Neuronal stem cell (in vitro differentiated cells): ENCODE data around the gene VEPH1.

Source experiments
- DNase-seq: peaks from one replicate; pipeline ENCODE4 v3.0.0-alpha.2; 2013; ENCODE audit warnings: low spot score
- H2AFZ ChIP-seq: one replicate; pipeline ENCODE4 v1.6.1; 2013; ENCODE audit warnings: mild to moderate bottlenecking, low read length, inconsistent platforms
- H2AK5ac ChIP-seq: 2 replicates; pipeline ENCODE4 v1.6.1; 2013; ENCODE audit warnings: low read depth, mild to moderate bottlenecking, inconsistent platforms, low read length, moderate library complexity, mixed read lengths
- H2BK120ac ChIP-seq: 2 replicates; pipeline ENCODE4 v1.6.1; 2013; ENCODE audit warnings: low read depth, mild to moderate bottlenecking, inconsistent platforms, low read length, moderate library complexity, mixed read lengths
- H2BK12ac ChIP-seq: one replicate; pipeline ENCODE4 v1.6.1; 2013; ENCODE audit warnings: low read length, inconsistent platforms
- H2BK15ac ChIP-seq: 2 replicates; pipeline ENCODE4 v1.6.1; 2013; ENCODE audit warnings: mild to moderate bottlenecking, low read length, inconsistent platforms, mixed read lengths
- H2BK5ac ChIP-seq: one replicate; pipeline ENCODE4 v1.6.1; 2013; ENCODE audit warnings: inconsistent platforms, mild to moderate bottlenecking, low read length, moderate library complexity
- H3K14ac ChIP-seq: one replicate; pipeline ENCODE4 v1.6.1; 2013; ENCODE audit warnings: low read length, inconsistent platforms
- H3K18ac ChIP-seq: 2 replicates; pipeline ENCODE4 v1.6.1; 2013; ENCODE audit warnings: low read length, inconsistent platforms
- H3K23ac ChIP-seq: 2 replicates; pipeline ENCODE4 v1.6.1; 2013; ENCODE audit warnings: low read depth, mild to moderate bottlenecking, mixed read lengths, low read length, inconsistent platforms; ENCODE audit not compliant: poor library complexity
- H3K27ac ChIP-seq: replicated peaks from 3 replicates; pipeline ENCODE4 v1.5.1; 2013; ENCODE audit warnings: low read length, inconsistent platforms
- H3K27me3 ChIP-seq, 3 experiments: 2 replicates each; pipeline ENCODE4 v1.6.1; 2013; ENCODE audit warnings: low read length in 3 of 3, mild to moderate bottlenecking in 2 of 3, inconsistent platforms in 1 of 3, low read depth in 1 of 3, mixed read lengths in 1 of 3, moderate library complexity in 1 of 3; ENCODE audit not compliant: control insufficient read depth in 3 of 3, insufficient read depth in 3 of 3
- H3K36me3 ChIP-seq, 2 donors: replicated peaks in 1 of 2; 2 replicates each; pipeline ENCODE4 v1.6.1; 2013; ENCODE audit warnings: low read length in 2 of 2; ENCODE audit not compliant: control insufficient read depth in 2 of 2, insufficient read depth in 2 of 2
- H3K4ac ChIP-seq: 2 replicates; pipeline ENCODE4 v1.6.1; 2013; ENCODE audit warnings: inconsistent platforms, mild to moderate bottlenecking, low read length, moderate library complexity
- H3K4me1 ChIP-seq, 2 donors: 1 replicate in 1 of 2; 2 replicates in 1 of 2; pipeline ENCODE4 v1.6.1; 2013; ENCODE audit warnings: low read length in 2 of 2, low read depth in 1 of 2; ENCODE audit not compliant: control insufficient read depth in 2 of 2, insufficient read depth in 1 of 2
- H3K4me2 ChIP-seq: one replicate; pipeline ENCODE4 v1.6.1; 2013; ENCODE audit warnings: mild to moderate bottlenecking, low read length, inconsistent platforms; ENCODE audit not compliant: insufficient read depth, poor library complexity, severe bottlenecking
- H3K4me3 ChIP-seq, 2 donors: 2 replicates each; pipeline ENCODE4 v1.5.1; 2013; ENCODE audit warnings: low read length in 2 of 2, mild to moderate bottlenecking in 2 of 2, inconsistent platforms in 1 of 2, moderate library complexity in 1 of 2
- H3K79me1 ChIP-seq: one replicate; pipeline ENCODE4 v1.6.1; 2013; ENCODE audit warnings: low read depth, mild to moderate bottlenecking, inconsistent platforms, low read length, moderate library complexity
- H3K9ac ChIP-seq: one replicate; pipeline ENCODE4 v1.6.1; 2013; ENCODE audit warnings: mild to moderate bottlenecking, low read depth, low read length, inconsistent platforms; ENCODE audit not compliant: poor library complexity
- H3K9me3 ChIP-seq, 2 donors: replicated peaks in 1 of 2; 2 replicates each; pipeline versions ENCODE3 to v1.6.1; 2013; ENCODE audit warnings: low read length in 2 of 2, mild to moderate bottlenecking in 2 of 2, inconsistent platforms in 1 of 2, low read depth in 1 of 2, mixed read lengths in 1 of 2, moderate library complexity in 1 of 2; ENCODE audit not compliant: control insufficient read depth in 2 of 2, insufficient read depth in 1 of 2
- H4K8ac ChIP-seq: one replicate; pipeline ENCODE4 v1.6.1; 2013; ENCODE audit warnings: low read depth, mild to moderate bottlenecking, inconsistent platforms, low read length, moderate library complexity
- H4K91ac ChIP-seq: one replicate; pipeline ENCODE4 v1.6.1; 2013; ENCODE audit warnings: low read length, low read depth, mild to moderate bottlenecking, inconsistent platforms; ENCODE audit not compliant: poor library complexity
- WGBS, 2 donors: extraction: QIAGEN DNeasy Blood & Tissue Kit; methylation state at CpG; one replicate each; pipeline ENCODE4 v1.1.7; 2013; ENCODE audit warnings: missing lambda C conversion rate in 2 of 2, mixed read lengths in 1 of 2; ENCODE audit not compliant: insufficient read length in 2 of 2, insufficient replicate concordance in 1 of 2; ENCODE audit errors: extremely low coverage in 2 of 2; 5-methylcytosine and 5-hydroxymethylcytosine counted together

The VEPH1 gene

DNA sequence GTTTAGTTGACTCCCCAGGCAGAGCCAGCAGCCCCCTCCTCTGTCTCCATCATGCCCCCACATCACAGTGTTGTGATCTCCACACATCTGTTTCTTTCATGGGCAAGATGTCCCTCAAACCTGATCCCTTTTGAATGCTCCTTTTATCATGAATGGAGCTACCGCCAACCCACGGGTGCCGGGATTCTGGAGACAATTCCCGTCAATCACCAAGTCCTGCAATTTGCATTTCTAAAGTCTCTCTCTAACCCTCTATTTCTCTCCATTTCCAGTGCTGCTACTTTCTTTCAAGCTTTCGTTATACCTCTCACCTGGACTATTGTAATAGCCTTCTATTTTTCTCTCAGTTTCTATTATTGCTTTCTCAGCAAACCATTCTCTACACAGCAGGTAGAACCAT is 253.6 kb downstream of the VEPH1 start:
- Histone ChIP-seq H4K91ac (no peak overlapping the region), H3K4me3 (no peak overlapping the region), H3K23ac (no peak overlapping the region), H2AK5ac (no peak overlapping the region), H2AFZ (no peak overlapping the region), H3K14ac (no peak overlapping the region), H3K18ac (no peak overlapping the region), H3K27me3 (no peaks in the 10 kb centered on the region), H3K27ac (peak overlapping the region; percentile 44), H3K4ac (no peak overlapping the region), H2BK5ac (no peak overlapping the region), H3K36me3 (no peaks in the 10 kb centered on the region), H2BK12ac (no peak overlapping the region), H3K79me1 (no peaks in the 10 kb centered on the region), H3K9me3 (peaks cover 2 to 10% of the 10 kb centered on the region in 2 donors), H3K4me1 (peaks cover 14 to 28% of the 10 kb centered on the region in 2 donors), H4K8ac (no peak overlapping the region), H2BK120ac (no peak overlapping the region), H3K9ac (no peak overlapping the region), H2BK15ac (no peak overlapping the region), H3K4me2 (no peak overlapping the region)
- WGBS, 2 donors, result no CpG with 5 or more reads among the region's 5 CpGs
- DNase-seq, result no peak

GRCh38 chr3:157248590-157249422 is 254.4 kb downstream of the VEPH1 start:
- no peak overlapping the region for H2BK15ac ChIP-seq
- peaks cover 2 to 9% of the 10 kb centered on the region in 2 donors for H3K9me3 ChIP-seq
- H2BK5ac ChIP-seq, result peak overlapping the region; percentile 54
- peak overlapping the region; percentile 8 for H2BK12ac ChIP-seq
- peak overlapping the region; percentile 68 for H3K18ac ChIP-seq
- no peak overlapping the region for H2BK120ac ChIP-seq
- H3K14ac ChIP-seq, result no peak overlapping the region
- H2AK5ac ChIP-seq, result peak overlapping the region; percentile 12
- no peak overlapping the region for H3K4me2 ChIP-seq
- no peak overlapping the region for H4K91ac ChIP-seq
- H3K23ac ChIP-seq, result no peak overlapping the region
- no peaks in the 10 kb centered on the region for H3K36me3 ChIP-seq
- WGBS, 2 donors, result no CpG with 5 or more reads among the region's 5 CpGs
- H3K4me3 ChIP-seq, result peak overlapping the region in 1 of 2 donors; percentile 4
- H3K27me3 ChIP-seq, result no peaks in the 10 kb centered on the region
- H2AFZ ChIP-seq, result no peak overlapping the region
- no peak overlapping the region for H3K4ac ChIP-seq
- peak overlapping the region; percentile 90 for H3K27ac ChIP-seq
- H3K4me1 ChIP-seq, result peaks cover 14 to 28% of the 10 kb centered on the region in 2 donors
- no peak overlapping the region for H3K9ac ChIP-seq
- no peak overlapping the region for H4K8ac ChIP-seq
- peak; percentile 26 for DNase-seq
- H3K79me1 ChIP-seq, result no peaks in the 10 kb centered on the region

GRCh38 chr3:157247391-157247790 is 255.8 kb downstream of the VEPH1 start:
- Histone ChIP-seq H3K27me3 (no peaks in the 10 kb centered on the region), H3K36me3 (no peaks in the 10 kb centered on the region), H2BK12ac (no peak overlapping the region), H3K9me3 (no peaks in the 10 kb centered on the region), H3K27ac (no peak overlapping the region), H2BK5ac (no peak overlapping the region), H3K4ac (no peak overlapping the region), H2AK5ac (no peak overlapping the region), H3K4me2 (no peak overlapping the region), H3K18ac (no peak overlapping the region), H2BK120ac (no peak overlapping the region), H3K4me3 (no peak overlapping the region), H4K8ac (no peak overlapping the region), H3K4me1 (peaks cover 14 to 26% of the 10 kb centered on the region in 2 donors), H4K91ac (no peak overlapping the region), H2BK15ac (no peak overlapping the region), H3K23ac (no peak overlapping the region), H3K9ac (no peak overlapping the region), H2AFZ (no peak overlapping the region), H3K79me1 (no peaks in the 10 kb centered on the region), H3K14ac (no peak overlapping the region)
- no CpG with 5 or more reads among the region's 1 CpG for WGBS, 2 donors
- DNase-seq, result no peak

GRCh38 chr3:157242836-157243235 is 260.4 kb downstream of the VEPH1 start:
- Histone ChIP-seq H2BK15ac (no peak overlapping the region), H2AK5ac (no peak overlapping the region), H3K9ac (no peak overlapping the region), H2BK120ac (no peak overlapping the region), H3K4me1 (peaks cover under 1 to 7% of the 10 kb centered on the region in 2 donors), H3K14ac (no peak overlapping the region), H3K23ac (no peak overlapping the region), H3K27ac (no peak overlapping the region), H3K18ac (no peak overlapping the region), H3K4me3 (no peak overlapping the region), H4K8ac (no peak overlapping the region), H3K79me1 (no peaks in the 10 kb centered on the region), H3K36me3 (no peaks in the 10 kb centered on the region), H3K4ac (no peak overlapping the region), H2BK5ac (no peak overlapping the region), H3K27me3 (no peaks in the 10 kb centered on the region), H3K4me2 (no peak overlapping the region), H2BK12ac (no peak overlapping the region), H2AFZ (no peak overlapping the region), H3K9me3 (peaks cover 0 to 9% of the 10 kb centered on the region in 2 donors), H4K91ac (no peak overlapping the region)
- no CpG with 5 or more reads among the region's 1 CpG for WGBS, 2 donors
- DNase-seq, result no peak
